Measurements from ENCODE around the gene BHLHE41.
A peak's percentile ranks its signal among the peaks of the same experiment; 100 is the strongest.

Gene BHLHE41

DNA sequence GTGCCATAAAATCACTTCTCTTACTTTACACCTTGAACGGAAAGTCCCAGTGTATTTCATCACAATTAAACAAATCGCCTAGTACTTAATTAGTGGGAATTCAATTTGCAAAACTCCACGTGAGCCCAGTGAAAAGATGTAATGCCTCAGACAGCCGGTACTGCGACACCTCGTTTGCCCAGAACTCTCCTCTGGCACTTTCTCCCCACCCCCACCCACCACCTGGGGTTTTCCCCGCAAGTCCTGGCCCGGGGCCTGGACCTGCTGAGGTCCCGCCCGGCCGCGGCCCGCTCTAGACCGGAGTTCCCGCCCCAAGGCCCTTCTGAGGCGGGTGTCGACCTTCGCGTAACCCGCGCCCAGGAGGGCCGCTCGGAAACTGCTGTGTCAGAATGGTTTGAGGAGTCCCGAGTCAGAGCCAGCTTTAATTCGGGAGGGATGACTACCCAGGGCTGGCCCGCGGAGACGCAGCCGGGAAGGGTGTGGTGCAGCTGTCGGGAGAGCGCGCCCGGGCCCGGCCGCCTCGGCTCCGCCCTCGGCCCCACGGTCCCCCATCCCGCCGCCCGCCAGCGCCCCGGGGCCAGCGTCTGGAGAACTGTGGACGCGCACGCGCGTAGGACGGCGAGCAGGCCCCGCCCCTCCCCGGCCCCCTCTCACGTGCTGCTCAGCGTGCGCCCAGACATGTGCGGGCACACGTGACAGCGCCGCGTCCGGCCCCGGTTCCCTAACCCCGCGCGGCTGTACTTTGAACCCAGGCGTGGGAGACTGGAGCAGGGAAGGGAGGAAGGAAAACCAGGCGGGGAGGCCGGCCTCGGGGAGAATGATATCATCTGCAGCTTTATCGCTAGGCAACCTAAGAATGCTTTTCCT is 10.8 kb downstream of the BHLHE41 start:
- peak; percentile 96 for DNase-seq

DNA sequence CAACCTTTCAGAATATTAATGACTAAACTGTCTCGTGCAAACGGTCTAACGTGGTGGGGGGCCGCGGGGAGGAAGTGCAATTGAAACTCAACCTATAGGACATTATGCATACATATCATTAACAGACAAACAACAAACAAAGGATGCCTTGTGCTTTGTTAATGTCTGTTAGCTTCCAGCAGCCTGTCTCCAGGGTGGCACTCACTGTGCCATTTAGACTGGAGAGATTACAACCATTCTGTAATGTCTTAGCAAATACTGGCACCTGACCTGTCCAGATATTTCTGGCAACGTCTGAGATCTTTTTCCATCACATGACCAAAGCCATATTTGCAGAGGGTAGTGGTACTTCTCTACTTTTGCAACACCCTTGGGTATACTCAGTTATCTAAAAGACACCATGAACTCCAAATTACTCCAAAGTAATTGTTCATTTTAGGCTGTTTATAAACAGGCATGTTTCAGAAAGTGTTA is 11.6 kb downstream of the BHLHE41 start:
- DNase-seq, result peak; percentile 51

DNA sequence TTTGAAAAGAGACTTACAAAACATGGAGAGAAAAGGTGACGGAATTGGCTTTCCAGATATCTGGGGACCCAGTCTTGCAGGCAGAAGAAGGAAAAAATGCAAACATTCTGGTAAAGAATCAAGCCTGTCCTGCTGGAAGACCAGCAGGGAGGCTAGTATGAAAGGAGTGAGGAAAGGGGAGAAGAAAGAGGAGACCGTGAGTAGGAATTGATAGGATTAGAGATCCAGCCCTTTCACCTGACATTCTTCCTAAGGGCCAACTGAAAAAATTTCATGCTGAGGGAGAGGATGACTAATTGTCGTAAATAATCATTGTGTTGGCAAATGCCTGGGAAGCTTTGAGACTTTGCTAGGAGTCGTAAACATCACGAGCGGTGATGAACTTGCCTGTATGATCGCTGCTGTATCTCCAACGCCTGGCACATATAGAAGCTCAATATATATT is 12.1 kb downstream of the BHLHE41 start:
- no peak for DNase-seq

DNA sequence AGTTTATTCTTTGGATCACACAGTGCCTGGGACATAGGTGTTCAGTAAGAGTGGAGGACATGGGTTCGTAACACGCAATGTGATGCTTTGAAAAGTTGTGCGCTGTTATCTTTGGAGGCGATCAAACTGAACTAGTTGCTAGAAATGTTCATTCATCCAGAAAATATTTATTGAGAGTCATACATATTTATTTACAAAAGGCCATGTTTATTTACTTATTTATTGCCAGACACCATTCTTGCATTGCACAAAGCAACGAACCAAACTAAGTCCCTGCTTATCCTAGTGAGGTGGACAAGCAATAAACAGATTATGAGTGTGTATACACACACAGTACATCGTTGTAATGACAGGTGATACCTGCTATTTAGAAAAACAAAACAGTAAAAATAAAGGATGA is 12.6 kb downstream of the BHLHE41 start:
- DNase-seq, result no peak

DNA sequence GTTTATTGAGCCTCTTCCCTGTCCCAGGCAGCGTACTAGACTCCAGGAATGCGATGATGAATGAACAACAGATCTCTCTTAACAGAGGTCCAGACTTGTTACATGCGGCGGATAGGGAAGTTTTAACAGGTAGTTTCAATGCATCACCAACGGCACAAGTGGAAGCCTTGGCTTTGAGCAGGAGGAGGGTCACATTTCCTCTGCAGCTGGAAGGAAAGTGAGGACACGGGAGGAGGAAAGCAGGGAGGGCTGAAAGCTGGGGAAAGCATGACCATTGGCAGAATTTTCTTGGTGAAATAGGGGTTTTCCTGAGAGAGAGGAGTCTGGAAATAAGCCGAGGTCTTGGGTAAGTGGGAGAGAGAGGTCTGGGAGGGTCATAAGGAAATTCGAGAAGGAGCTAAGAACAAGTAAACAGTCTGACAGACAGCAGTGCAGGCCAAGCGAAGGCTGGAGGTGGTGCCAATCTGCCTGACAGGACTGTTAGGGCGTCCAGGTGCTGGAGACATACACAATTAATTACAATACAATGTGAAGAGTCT is 15.4 kb downstream of the BHLHE41 start:
- DNase-seq, result no peak

DNA sequence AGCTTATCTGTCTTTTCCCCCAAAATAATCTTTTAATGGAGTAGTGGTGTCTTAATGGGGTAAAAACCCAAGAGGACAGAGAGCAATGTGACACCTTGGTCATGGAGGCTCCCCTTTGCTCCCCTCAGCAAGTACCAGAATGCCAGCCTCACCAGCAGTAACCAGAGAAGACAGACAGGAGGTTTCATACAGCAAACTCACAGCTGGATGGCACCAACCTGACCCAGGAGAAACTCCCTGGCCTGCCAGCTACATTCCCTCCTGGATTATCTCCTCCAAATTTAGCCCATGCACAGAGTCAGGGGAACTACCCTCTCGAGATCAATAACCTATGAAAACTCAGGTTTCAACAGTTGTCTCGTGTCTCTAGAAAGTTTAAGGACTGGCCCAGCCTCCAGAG is 15.9 kb downstream of the BHLHE41 start:
- no peak for DNase-seq

DNA sequence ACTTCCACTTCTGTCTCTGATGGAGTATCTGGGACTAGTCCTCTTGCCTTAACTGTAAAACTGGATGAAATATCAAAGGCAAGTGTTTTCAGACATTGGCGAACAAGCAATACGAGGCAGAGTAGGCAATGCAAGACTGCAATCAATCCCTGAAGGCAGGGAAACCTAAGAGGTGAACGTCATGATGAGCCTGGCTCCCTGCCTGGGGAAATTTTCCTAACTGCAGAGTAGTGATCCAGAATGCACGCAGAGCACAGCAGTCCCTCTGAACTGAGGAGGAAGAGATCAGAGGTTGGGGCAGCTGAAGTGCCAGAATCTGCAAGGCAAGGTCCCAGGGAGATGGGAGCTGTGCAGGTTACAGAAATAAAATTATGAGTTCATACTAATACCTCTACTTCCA is 18.5 kb downstream of the BHLHE41 start:
- no peak for DNase-seq

DNA sequence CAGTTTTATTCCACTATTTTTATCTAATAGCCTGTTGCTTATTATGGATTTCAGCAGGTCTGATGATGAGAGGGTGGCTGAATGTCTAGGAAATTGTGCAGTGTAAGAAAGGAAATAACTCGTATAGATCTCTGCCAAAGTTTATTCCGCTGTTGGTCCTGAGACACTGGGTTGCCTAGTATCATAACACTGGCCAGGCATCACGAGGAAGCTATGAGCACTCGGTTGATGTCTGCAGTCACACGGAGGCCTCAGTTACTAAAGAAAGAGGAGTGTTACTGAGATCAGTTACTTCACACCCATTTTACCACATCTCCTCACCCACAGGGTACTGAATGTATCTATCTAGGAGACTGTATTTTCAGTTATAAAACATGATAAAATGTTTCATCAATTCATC is 21.9 kb downstream of the BHLHE41 start:
- DNase-seq, result peak; percentile 83

DNA sequence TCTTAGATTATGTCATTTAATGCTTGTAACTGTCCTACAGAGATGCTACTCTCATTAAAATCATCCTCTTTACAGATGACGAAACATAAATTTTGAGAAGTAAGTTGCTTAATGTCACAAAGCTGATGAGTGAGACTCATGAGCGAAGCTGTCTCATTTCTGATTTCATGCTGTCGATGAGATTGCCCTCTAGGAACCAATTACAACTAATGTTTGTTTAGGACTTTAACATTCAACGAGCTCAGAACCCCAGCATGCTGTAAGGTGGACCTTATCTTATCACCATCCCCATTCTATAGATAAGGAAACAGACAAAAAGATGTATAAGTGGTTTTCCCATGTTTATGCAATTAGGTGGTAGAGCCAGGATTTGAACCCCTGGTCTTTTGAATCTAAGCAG is 23.1 kb downstream of the BHLHE41 start:
- peak; percentile 86 for DNase-seq

DNA sequence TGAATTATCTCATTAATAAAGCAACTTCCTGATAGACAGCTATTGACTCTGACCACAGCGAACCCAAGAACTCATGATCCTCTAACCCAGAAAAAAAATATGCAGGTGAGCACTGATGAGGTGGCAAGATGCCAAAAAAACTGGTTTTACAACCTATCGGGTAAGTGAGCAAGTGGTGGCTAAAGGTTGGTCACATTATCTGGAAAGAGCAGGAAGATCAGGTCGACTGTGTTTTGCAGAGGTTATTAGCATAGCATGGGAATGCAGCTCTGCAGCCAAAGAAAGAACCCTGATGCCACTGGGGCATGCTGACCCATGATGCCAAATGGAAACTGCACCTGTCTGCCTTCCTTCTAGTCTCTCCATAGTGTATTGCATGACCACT is 23.5 kb downstream of the BHLHE41 start:
- DNase-seq, result no peak

DNA sequence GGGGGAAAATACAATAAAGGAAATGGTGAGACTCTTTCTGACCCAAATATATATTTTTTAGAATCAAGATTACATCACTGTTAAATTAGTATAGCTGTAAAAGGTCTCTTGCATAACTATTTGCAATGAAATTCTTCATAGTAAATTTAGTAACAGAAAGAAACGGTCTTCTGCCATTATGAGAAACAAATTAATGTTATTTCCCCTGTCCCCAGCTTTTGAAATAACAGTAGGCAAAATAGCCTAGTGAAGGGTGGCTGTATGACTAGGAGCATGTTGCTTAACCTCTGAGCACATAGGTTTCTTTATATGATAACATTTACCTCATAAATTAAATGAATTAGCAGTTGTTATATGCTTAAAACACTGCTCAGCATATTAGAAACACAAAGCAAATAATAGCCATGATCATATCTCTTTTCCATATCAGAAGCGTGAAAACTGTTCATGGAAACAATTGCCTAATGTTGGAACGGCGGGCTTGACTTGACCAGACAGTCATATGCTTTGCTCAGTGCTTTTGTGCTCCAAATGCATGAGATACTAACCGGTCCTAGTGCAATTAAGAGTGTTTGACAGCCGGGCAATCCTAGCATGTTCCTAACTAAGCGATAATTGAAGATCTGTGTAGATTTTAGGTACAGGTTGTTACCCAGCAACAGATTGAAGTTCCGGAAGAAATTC is 24.0 kb downstream of the BHLHE41 start:
- peak; percentile 77 for DNase-seq

DNA sequence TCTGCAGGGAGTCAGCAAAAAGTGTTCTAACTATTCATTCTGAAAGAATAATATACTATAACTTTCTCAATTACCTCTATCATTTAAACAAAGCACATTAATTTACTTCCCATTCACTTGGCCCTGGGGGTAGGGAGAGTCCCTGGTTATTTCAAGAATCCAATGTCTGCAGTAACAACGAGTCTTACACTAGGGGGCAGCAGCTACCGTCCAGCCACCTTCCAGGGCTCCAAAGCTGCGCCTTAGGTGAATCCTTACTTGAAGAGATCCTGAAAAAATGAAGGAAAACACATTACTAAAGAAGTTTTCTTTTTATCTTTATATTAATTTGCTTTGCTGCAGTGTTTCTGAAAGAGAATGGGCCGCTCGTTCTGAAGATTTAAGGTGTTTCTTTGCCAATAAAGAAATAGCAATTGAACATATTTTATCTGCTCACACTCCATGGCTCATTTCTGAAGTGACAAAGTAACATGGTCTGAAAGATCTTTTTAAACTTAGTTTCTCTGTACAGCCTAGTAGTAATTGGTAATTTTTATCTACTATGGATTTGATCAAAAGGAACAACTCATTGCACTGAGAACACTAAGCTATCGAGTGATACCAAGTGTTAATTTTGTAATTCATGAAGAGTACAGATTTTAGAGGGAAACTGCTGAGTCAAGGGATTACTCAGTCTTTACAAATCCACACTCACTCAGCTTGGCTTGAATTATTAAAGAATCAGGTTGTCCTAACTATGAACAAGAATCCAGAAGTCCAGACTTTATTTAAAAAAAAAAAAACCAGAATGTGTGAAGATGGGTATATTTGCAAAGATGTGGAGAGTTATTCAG is 27.6 kb downstream of the BHLHE41 start:
- DNase-seq, result peak; percentile 77

DNA sequence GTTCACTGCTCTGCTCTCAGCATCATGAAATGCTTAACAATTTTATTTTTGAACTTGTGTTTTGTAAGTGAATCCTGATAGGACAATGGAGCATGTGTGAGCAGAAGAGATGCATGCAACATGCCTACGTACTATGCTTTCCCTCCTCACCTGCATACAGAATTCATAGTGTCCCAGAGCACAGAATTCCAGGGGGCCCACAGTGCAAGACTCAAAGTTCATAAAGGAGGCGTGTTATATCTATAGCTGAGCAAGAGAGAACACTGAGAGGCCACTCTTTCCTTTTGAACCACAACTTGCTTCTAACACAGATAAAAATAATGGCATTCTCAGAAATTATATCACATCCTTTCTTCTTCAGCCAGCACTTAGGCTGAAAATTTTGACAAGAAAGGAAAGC is 28.8 kb downstream of the BHLHE41 start:
- no peak for DNase-seq

DNA sequence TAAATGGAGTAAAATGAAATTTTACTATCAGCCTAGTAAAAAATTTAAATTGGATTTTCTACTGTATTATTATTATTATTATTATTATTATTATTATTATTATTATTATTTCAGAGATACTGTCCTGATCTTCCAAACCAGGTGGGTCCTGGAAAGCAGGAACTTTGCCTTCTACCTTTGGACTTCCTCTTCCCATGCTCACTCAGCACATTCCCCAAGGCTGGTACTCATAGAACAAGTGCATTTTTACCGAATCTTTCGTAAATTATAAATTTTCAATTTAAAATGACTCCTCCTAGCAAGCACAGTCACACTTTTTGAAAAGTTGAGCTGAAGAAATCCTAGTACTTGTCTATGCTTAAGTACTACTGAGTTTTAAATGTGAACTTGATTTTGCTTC is 29.7 kb downstream of the BHLHE41 start:
- DNase-seq, result no peak

DNA sequence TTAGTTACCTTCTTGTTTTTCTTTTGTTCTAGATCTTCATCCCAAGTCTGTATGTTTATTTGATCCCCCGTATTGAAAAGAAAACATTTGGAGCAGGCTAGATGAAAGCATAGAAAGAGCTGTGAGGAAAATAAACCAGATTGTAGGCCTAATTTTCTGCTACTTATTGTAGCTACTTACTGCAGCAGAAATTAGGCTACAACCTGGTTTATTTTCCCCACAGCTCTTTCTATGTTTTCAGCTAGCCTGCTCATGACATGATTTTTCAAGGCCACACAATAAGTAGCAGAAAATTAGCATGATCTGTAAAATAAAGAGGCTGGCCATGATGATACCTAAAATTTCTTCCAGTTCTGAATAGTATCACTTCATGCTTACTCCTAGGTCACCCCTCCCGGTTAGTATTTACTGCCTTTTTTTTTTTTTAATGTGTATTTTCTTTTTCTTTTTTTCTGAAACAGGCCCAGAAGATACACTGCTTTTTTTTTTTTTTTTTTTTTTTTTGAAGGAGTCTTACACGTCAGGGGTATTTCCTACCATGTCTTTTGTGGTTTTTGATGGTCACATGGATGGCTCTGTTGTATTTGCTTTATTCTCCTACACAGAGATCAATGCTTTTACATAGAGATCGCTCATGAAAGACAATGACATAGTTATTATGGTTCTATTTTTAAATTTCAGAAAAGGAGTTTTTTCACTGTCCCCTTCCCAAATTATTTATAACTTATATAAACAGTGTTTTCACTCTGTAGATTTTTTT is 32.3 kb downstream of the BHLHE41 start:
- no peak for DNase-seq

DNA sequence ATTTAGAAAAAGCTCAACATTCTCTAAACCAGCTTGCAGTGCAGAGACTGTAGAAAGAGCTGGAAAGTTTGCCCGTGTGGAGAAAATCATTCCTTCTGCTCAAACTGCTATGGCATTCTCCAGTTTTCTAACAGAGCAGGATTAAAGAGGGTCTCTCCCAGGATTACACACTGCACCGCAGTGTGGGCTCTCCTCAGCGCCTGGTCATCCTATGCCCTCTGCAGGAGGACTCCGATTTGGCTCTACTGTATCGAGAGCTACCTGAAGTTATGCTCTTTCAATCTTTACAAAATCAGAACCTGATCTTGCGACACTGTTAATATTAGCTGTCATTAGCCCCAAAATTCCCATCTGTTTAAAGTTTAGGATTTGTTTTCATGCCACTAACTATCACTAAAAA is 33.0 kb downstream of the BHLHE41 start:
- no peak for DNase-seq

DNA sequence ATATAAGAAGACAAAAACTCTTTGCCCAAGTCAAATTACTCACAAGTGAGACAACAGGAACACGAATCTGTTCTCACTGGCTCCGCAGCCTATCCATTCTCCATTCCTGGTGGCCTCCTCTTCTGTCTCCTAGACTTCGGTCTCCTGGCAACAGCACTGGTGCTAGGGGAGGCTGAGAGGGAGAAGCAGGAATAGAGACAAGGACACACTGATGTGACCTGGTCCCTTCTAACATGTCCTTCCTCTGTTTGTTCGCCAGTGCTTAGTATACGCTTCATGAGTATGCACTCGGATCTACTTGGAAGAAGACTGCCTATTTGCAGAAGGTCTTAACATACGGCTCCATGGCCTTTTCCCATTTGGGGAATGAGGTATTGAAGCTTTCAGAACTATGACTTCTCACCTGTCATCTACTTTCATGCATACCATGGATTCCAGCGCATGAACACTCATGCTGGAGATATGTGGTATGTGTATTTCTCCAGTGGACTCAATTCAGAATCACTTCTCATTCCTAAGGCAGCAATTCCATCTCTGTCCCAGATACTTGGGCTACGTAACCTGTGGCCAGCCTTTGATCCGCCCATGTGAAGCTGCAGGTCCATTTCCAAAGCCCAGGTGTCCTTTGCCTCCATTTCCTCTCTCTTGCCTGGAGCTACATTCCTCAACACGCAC is 33.9 kb downstream of the BHLHE41 start:
- no peak for DNase-seq

DNA sequence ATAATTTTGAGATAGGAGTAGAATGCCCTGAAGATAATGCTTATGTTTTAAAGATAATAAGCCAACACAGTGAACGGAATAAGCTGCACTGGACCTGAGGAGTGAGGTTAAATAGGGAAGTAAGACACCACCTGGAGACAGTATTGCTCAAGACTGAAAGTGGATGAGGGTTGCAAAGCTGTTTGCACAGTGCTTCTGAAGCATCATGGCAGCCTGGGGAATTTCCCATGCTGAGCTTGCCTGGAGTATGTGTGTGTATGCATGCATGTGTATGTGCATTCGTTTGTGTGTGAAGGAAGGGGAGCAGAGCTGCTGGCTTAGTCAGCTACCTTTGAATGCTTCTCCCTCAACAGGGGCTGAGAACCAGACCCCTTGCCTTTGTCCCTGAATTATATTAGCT is 35.8 kb downstream of the BHLHE41 start:
- no peak for DNase-seq

DNA sequence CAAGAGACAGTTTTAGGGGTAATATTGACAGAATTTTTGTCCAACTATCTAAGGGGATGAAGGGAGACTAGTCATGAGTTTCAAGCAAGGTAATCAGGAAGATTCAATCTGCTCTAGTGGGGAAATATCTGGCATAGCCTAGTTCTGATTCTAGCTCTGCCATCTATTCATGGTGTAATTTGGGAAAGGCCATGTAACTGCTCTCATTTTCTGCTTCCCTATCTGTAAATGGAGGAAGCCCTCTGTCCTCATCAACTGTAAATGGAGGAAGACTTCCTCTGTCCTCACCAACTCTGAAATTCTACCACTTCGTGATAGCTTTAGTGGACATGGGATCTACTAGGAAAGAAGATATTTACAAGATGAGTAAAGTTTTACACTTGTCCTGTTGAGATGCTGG is 37.9 kb downstream of the BHLHE41 start:
- peak; percentile 91 for DNase-seq

DNA sequence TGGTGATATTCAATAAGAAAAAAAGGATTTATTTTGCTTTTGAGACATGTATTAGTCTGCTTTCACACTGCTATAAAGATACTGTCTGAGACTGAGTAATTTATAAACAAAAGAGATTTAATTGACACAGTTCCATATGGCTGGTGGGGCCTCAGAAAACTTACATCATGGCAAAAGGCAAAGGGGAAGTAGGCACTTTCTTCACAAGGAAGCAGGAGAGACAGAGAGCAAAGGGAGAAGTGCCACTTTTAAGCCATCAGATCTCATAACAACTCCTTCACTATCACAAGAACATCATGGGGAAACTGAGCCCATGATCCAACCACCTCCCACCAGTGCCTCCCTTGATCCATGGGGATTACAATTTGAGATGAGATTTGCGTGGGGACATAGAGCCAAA is 43.9 kb downstream of the BHLHE41 start:
- DNase-seq, result peak; percentile 73

DNA sequence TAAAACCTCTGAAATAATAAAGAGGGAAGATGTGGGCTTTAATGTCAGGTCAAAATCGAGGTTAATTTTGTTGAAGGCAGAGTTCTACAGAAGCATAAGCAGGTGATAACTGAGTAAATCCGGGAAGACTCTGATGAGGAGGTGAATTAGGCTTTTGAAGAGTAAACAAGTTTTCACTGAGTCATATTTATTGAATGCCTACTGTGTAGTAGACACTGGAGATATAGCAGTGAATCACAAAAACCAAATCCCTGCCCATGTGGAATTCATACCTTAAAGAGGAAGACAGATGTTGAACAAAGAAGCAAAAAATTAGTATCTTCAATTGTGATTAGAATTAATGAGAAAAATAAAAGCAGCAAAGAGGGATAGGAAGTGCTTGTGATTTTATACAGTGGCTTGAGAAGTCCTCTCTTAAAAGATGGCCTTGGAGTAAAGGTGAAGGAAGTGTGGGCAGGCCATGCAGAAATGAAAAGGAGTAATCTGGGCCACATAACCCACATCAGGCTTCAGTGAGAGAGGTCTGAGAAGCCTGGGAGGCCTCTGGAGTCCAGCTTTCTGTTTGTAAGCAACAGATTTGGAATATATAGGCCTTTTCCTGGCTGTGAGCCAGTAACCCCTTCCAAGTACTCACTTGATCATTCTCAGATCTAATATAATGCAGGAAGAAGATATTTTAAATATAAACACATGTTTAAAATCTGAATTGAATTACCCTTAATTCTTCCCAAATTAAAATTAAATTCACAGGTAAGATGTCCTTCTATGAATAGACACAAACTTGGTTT is 46.7 kb downstream of the BHLHE41 start:
- no peak for DNase-seq

Measured in inflammatory macrophage treated with lipopolysaccharide for 4 hours (primary cell).